ENCODE results near the gene UBE2E1.

DNA sequence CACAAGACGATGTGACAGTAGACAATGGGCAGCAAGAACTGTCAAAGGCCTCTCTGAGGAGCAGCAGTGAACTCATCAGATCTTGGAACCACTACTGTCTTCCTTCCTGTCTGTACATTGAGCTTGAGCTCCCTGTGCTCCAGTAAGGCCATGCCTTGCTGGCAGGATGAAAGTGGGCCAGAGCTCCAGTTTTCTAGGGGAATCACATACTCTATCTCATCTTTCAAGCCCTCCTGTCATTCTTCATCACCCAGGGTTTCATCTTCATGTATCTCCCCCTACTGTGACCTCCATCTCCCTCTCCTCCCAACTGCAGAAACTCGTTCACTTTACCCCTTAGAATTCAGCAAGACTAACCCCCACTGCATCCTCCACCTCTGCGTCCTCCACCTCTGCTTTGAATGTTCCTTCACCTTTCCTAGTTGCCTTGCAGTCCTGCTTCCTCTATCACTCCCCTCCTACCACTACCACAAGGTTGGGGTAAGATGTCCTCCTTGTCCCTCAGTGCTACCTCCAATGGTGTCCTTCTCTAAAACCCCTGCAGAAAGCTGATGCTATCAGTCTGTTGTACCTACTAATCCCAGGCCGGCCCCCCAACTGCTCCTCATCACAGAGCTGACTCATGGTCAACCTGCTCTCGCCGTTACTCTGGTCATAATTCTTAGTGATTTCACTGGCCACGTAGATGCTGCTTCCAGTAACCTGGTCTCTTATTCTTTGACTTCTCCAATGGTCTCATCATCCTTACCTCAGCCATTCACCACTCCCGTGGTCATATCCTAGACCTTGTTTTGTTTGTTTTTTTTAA, 88.7 kb downstream of the UBE2E1 start:
- TF ChIP-seq, protein P1, sequence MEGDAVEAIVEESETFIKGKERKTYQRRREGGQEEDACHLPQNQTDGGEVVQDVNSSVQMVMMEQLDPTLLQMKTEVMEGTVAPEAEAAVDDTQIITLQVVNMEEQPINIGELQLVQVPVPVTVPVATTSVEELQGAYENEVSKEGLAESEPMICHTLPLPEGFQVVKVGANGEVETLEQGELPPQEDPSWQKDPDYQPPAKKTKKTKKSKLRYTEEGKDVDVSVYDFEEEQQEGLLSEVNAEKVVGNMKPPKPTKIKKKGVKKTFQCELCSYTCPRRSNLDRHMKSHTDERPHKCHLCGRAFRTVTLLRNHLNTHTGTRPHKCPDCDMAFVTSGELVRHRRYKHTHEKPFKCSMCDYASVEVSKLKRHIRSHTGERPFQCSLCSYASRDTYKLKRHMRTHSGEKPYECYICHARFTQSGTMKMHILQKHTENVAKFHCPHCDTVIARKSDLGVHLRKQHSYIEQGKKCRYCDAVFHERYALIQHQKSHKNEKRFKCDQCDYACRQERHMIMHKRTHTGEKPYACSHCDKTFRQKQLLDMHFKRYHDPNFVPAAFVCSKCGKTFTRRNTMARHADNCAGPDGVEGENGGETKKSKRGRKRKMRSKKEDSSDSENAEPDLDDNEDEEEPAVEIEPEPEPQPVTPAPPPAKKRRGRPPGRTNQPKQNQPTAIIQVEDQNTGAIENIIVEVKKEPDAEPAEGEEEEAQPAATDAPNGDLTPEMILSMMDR (conservative IDR thresholded peaks at IDR 0.05; ENCODE audit: low read length), result no peak
- no peak for TF ChIP-seq EZH2phosphoT487 (IDR thresholded peaks at IDR 0.05; ENCODE audit: borderline replicate concordance)
